ENCODE results near the gene MSLN.

Gene MSLN

DNA sequence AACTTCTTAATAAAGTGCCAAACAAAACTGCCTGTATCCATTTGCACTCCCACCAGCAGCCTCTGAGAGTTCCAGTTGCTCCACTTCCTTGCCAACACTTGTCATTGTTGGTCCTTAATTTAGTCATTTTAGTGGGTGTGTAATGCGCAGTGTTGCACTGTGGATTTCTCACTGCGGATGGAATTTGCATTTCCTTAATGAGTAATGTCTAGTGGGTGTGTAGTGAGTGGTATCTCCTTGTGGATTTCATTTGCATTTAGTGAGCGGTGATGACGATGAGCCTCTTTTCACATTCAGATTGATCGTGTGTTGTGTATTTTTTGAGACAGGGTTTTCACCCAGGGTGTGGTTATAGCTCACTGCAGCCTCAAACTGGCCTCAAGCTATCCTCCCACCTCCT, 4.1 kb upstream of the MSLN start:
- Histone ChIP-seq H4K20me1 (ENCODE audit: insufficient read depth, low read length) (no peaks in the 10 kb centered on the region), H3K9me3 (ENCODE audit: insufficient read depth, low read length) (no peaks in the 10 kb centered on the region), H3K4me2 (ENCODE audit: low read length) (no peak overlapping the region), H3K4me1 (ENCODE audit: low read length) (peaks cover 21% of the 10 kb centered on the region), H3K9ac (ENCODE audit: low read length) (no peak overlapping the region), H3K4me3 (ENCODE audit: low read length) (no peak overlapping the region), H3K27me3 (ENCODE audit: low read depth, low read length) (no peaks in the 10 kb centered on the region), H3K79me2 (ENCODE audit: low read length) (no peaks in the 10 kb centered on the region), H3K27ac (ENCODE audit: low read length) (no peak overlapping the region), H2AFZ (ENCODE audit: low read depth, low read length) (no peak overlapping the region), H3K36me3 (replicated peaks; ENCODE audit: low read depth, low read length) (peaks cover 2% of the 10 kb centered on the region)
- TF ChIP-seq EZH2phosphoT487 (IDR thresholded peaks at IDR 0.05; ENCODE audit: low read depth), result no peak
- TF ChIP-seq, protein P1, sequence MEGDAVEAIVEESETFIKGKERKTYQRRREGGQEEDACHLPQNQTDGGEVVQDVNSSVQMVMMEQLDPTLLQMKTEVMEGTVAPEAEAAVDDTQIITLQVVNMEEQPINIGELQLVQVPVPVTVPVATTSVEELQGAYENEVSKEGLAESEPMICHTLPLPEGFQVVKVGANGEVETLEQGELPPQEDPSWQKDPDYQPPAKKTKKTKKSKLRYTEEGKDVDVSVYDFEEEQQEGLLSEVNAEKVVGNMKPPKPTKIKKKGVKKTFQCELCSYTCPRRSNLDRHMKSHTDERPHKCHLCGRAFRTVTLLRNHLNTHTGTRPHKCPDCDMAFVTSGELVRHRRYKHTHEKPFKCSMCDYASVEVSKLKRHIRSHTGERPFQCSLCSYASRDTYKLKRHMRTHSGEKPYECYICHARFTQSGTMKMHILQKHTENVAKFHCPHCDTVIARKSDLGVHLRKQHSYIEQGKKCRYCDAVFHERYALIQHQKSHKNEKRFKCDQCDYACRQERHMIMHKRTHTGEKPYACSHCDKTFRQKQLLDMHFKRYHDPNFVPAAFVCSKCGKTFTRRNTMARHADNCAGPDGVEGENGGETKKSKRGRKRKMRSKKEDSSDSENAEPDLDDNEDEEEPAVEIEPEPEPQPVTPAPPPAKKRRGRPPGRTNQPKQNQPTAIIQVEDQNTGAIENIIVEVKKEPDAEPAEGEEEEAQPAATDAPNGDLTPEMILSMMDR (IDR thresholded peaks at IDR 0.05; ENCODE audit: low read depth, low read length), result no peak

DNA sequence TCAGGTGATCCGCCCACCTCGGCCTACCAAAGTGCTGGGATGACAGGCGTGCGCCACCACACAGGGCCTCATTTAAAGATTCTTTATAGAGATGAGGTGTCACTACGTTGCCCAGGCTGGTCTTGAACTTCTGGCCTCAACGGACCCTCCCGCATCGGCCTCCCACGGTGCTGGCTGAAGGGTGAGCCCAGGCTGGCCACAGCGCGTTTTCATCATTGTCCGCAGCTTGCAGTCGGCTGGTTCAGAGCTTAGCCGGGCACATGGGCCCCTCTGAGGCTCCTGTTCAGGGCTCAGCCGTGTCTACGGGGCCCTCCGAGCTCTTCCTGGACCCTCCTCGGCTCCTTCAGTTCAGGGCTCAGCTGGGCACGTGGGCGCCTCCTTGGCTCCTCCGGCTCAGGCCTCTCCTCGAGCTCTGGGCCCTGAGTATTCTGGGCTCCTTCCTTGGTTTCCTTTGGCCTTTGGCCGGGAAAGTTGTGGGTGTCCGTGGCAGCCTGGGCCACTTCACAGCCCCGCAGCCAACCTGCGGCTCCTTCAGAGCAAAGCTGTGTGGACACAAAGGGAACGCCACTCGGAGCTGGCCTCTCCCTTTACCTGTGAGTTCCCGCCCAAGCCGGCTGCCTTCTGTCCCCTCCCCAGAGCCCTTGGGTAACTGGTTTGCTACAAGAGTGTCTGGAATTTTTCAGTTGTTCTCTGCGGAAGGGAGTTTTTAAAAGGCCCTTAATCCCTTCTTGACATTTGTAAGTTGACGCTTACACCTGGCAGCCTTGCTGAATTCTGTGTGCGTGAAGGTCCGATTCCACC, 1.2 kb upstream of the MSLN start:
- H3K27ac ChIP-seq (ENCODE audit: low read length), result no peak overlapping the region
- no peak overlapping the region for H2AFZ ChIP-seq (ENCODE audit: low read depth, low read length)
- H3K4me1 ChIP-seq (ENCODE audit: low read length), result no peaks in the 10 kb centered on the region
- H3K27me3 ChIP-seq (ENCODE audit: low read depth, low read length), result no peaks in the 10 kb centered on the region
- TF ChIP-seq, protein P1 (IDR thresholded peaks at IDR 0.05; ENCODE audit: low read depth, low read length), result no peak
- no peak for TF ChIP-seq EZH2phosphoT487 (IDR thresholded peaks at IDR 0.05; ENCODE audit: low read depth)
- H3K36me3 ChIP-seq (replicated peaks; ENCODE audit: low read depth, low read length), result peaks cover 2% of the 10 kb centered on the region
- H3K9me3 ChIP-seq (ENCODE audit: insufficient read depth, low read length), result no peaks in the 10 kb centered on the region
- no peak overlapping the region for H3K9ac ChIP-seq (ENCODE audit: low read length)
- no peaks in the 10 kb centered on the region for H4K20me1 ChIP-seq (ENCODE audit: insufficient read depth, low read length)
- H3K4me2 ChIP-seq (ENCODE audit: low read length), result no peak overlapping the region
- H3K79me2 ChIP-seq (ENCODE audit: low read length), result no peaks in the 10 kb centered on the region
- H3K4me3 ChIP-seq (ENCODE audit: low read length), result no peak overlapping the region

DNA sequence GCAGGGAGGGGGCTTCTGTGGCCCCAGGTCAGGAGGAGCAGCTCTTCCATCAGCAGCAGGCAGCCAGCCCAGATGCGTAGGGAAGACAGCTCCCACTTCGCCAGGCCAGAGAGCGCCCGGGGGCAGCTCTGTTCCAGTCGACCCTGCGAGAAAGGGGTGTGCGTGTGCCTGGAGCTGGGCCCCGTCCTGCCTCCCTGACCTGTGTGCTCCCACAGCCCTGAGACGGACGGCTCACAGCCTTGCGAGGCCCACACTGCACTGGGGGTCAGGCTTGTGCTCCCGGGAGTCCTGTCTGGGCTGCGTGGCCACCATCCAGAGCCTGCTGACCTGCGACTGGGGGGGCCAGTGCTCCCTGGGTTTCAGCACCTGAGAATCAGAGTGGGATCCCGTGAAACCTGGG, 469 bp upstream of the MSLN start:
- H3K9me3 ChIP-seq (ENCODE audit: insufficient read depth, low read length), result no peaks in the 10 kb centered on the region
- H3K79me2 ChIP-seq (ENCODE audit: low read length), result no peaks in the 10 kb centered on the region
- H3K4me2 ChIP-seq (ENCODE audit: low read length), result no peak overlapping the region
- no peaks in the 10 kb centered on the region for H3K27me3 ChIP-seq (ENCODE audit: low read depth, low read length)
- H3K36me3 ChIP-seq (replicated peaks; ENCODE audit: low read depth, low read length), result peaks cover 2% of the 10 kb centered on the region
- H3K4me3 ChIP-seq (ENCODE audit: low read length), result no peak overlapping the region
- no peak overlapping the region for H3K9ac ChIP-seq (ENCODE audit: low read length)
- no peaks in the 10 kb centered on the region for H3K4me1 ChIP-seq (ENCODE audit: low read length)
- TF ChIP-seq, protein P1 (IDR thresholded peaks at IDR 0.05; ENCODE audit: low read depth, low read length), result no peak
- no peak for TF ChIP-seq EZH2phosphoT487 (IDR thresholded peaks at IDR 0.05; ENCODE audit: low read depth)
- no peak overlapping the region for H3K27ac ChIP-seq (ENCODE audit: low read length)
- H2AFZ ChIP-seq (ENCODE audit: low read depth, low read length), result no peak overlapping the region
- H4K20me1 ChIP-seq (ENCODE audit: insufficient read depth, low read length), result no peaks in the 10 kb centered on the region

DNA sequence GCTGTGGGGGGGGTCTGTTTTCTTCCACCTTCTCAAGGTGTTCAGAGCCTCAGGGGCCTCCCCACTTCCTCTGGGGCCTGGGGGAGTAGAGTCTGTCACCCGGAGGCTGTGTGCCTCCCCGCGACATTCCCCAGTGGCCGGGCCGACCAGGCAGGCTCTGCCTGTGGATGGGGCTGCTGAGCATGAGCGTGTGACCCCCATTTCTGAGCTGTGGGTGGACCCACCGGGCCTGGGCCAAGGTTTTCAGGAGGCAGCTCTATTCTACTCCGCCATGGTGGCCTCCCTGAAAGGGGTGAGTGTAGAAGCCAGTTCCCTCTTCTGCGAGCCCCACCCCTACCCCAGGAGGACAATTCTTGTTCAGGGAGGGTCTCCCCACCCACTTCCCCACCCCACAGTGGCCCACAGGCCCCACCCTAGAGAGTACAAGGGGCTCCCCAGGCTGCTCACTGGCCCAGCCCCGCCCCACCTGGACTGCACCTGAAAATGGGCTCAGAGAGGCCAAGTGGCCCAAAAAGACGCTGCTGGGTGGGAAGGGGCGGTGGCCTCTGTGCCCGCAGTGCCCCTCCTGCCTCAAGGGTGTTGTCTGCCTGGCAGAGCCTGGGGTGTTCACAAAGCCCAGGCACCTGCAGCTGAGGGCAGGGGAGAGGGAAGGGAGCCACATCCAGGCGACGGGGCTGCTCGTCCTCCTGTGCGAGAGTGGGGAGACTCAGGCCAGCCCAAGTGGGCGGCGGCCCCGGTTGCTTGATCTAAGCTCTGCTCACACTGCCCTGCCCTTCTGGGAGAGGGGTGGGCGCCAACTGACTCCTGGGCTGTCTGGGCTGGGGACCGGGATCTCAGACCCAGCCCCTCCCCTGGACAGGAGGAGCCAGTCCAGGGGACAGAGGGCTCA, 1.3 kb downstream of the MSLN start:
- H3K27ac ChIP-seq (ENCODE audit: low read length), result no peak overlapping the region
- no peak overlapping the region for H3K4me3 ChIP-seq (ENCODE audit: low read length)
- H4K20me1 ChIP-seq (ENCODE audit: insufficient read depth, low read length), result no peaks in the 10 kb centered on the region
- no peaks in the 10 kb centered on the region for H3K4me1 ChIP-seq (ENCODE audit: low read length)
- no peak overlapping the region for H3K9ac ChIP-seq (ENCODE audit: low read length)
- no peak overlapping the region for H2AFZ ChIP-seq (ENCODE audit: low read depth, low read length)
- TF ChIP-seq, protein P1 (IDR thresholded peaks at IDR 0.05; ENCODE audit: low read depth, low read length), result no peak
- no peak for TF ChIP-seq EZH2phosphoT487 (IDR thresholded peaks at IDR 0.05; ENCODE audit: low read depth)
- H3K36me3 ChIP-seq (replicated peaks; ENCODE audit: low read depth, low read length), result no peaks in the 10 kb centered on the region
- H3K4me2 ChIP-seq (ENCODE audit: low read length), result no peak overlapping the region
- H3K27me3 ChIP-seq (ENCODE audit: low read depth, low read length), result no peaks in the 10 kb centered on the region
- H3K79me2 ChIP-seq (ENCODE audit: low read length), result no peaks in the 10 kb centered on the region
- no peaks in the 10 kb centered on the region for H3K9me3 ChIP-seq (ENCODE audit: insufficient read depth, low read length)

Data from OCI-LY3 (cell line).